ENCODE measurements around the gene PER1. TPM values are rescaled to one million over a fixed set of nuclear protein-coding genes. Genes with fewer than 3 reads are reported as not detected.

Gene PER1
- total RNA-seq, 1 experiment from 2014 or later = 17.1 TPM

DNA sequence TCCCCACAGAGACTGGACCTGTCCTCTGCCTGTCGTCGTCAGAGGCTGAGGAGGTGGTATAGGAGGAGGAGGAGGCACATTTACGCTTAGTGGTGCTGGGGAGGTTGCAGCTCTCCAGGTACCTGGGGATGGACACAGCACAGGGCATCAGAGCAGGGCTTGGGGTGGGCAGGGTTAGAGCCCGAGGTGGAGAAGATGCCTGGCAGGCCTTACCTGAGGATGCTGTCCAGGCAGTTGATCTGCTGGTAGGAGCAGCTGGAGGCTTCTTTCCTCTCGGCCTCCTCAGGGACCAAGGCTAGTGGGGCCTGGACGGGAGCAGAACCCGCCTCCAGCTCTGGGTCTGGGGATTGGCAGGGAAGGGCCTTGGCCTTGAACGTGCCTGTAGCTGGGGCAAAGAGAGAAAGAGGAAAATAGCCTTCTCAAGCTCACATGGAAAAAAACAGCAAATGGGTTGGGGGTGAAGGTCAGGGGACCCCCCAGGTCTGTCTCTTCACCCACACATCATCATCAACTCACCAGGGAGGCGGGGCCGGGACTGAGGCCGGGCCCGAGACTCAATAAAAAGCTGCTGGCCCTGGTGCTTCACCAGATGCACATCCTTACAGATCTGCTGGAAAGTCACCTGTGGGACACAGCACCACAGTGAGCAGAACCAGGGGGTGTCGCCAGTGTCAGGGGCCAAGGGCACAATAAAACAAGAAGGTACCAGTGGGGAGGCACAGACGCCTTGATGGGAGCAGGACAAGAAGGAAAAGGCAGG lies 5.6 kb downstream of the PER1 start:
- intact Hi-C loops (cut with micrococcal nuclease; ENCODE audit: unreplicated experiment) (no loop called here), in situ Hi-C loops (cut with HindIII; ENCODE audit: low pct_unique_long_range_greater_than_20kb, low sequenced_read_pairs) (no loop called here)
- ATAC-seq (no peak), DNase-seq (ENCODE audit: low read depth, low spot score) (no peak)
- Histone ChIP-seq H3K27me3 (ENCODE audit: control insufficient read depth, insufficient read depth, low read length) (no peaks in the 10 kb centered on the region), H3K9me3 (ENCODE audit: control insufficient read depth, insufficient read depth, low read depth, low read length) (no peaks in the 10 kb centered on the region), H3K36me3 (ENCODE audit: control insufficient read depth, insufficient read depth, low read length) (no peaks in the 10 kb centered on the region; the same call in 1 of the 2 replicates), H3K4me3 (ENCODE audit: low read depth in 2 of 2, low read length in 2 of 2) (no peak overlapping the region), H3K4me1 (ENCODE audit: control insufficient read depth, insufficient read depth, low read length) (peaks cover 3% of the 10 kb centered on the region; the same call in 1 of the 2 replicates), H3K27ac (ENCODE audit: low read length) (no peak overlapping the region)
- TF ChIP-seq SIN3A (IDR thresholded peaks at IDR 0.05; ENCODE audit: borderline replicate concordance, insufficient read depth, low read depth, low read length) (no peak), POLR2AphosphoS5 (IDR thresholded peaks at IDR 0.05; ENCODE audit: low read depth, low read length) (no peak), TCF7L2 (IDR thresholded peaks at IDR 0.05; ENCODE audit: low read depth, low read length) (no peak)
- TF ChIP-seq, protein P1, sequence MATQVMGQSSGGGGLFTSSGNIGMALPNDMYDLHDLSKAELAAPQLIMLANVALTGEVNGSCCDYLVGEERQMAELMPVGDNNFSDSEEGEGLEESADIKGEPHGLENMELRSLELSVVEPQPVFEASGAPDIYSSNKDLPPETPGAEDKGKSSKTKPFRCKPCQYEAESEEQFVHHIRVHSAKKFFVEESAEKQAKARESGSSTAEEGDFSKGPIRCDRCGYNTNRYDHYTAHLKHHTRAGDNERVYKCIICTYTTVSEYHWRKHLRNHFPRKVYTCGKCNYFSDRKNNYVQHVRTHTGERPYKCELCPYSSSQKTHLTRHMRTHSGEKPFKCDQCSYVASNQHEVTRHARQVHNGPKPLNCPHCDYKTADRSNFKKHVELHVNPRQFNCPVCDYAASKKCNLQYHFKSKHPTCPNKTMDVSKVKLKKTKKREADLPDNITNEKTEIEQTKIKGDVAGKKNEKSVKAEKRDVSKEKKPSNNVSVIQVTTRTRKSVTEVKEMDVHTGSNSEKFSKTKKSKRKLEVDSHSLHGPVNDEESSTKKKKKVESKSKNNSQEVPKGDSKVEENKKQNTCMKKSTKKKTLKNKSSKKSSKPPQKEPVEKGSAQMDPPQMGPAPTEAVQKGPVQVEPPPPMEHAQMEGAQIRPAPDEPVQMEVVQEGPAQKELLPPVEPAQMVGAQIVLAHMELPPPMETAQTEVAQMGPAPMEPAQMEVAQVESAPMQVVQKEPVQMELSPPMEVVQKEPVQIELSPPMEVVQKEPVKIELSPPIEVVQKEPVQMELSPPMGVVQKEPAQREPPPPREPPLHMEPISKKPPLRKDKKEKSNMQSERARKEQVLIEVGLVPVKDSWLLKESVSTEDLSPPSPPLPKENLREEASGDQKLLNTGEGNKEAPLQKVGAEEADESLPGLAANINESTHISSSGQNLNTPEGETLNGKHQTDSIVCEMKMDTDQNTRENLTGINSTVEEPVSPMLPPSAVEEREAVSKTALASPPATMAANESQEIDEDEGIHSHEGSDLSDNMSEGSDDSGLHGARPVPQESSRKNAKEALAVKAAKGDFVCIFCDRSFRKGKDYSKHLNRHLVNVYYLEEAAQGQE (IDR thresholded peaks at IDR 0.05; ENCODE audit: insufficient read depth in 1 of 2, low read depth in 2 of 2, low read length in 1 of 2) = no peak
- TF ChIP-seq, protein P2, sequence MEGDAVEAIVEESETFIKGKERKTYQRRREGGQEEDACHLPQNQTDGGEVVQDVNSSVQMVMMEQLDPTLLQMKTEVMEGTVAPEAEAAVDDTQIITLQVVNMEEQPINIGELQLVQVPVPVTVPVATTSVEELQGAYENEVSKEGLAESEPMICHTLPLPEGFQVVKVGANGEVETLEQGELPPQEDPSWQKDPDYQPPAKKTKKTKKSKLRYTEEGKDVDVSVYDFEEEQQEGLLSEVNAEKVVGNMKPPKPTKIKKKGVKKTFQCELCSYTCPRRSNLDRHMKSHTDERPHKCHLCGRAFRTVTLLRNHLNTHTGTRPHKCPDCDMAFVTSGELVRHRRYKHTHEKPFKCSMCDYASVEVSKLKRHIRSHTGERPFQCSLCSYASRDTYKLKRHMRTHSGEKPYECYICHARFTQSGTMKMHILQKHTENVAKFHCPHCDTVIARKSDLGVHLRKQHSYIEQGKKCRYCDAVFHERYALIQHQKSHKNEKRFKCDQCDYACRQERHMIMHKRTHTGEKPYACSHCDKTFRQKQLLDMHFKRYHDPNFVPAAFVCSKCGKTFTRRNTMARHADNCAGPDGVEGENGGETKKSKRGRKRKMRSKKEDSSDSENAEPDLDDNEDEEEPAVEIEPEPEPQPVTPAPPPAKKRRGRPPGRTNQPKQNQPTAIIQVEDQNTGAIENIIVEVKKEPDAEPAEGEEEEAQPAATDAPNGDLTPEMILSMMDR (IDR thresholded peaks at IDR 0.05) = no peak
- CTCF ChIA-PET = no interaction called here
- POLR2A ChIA-PET = no interaction called here
- BruUV-seq (replicated peaks) = no TSS peak

DNA sequence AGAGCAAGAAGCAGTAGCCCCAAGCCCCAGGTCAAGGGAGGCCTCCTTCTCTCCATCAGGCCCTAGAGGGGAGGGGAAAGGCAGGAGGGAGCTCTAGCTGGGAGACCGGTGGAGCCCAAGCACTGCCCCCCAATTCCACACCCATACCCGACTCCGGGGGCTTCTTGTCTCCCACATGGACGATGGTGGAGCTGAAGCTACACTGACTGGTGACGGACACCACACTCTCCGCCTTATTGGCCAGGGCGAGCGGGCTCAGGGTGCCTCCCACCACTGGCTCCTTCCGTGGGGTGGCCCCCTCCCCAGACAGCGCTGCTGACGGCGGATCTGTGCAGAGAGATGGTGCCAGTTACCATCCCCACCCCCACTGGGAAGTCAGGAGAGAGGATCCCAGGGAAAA lies 6.4 kb downstream of the PER1 start:
- CTCF ChIA-PET = no interaction called here
- POLR2A ChIA-PET = interaction anchor here (0.7 kb wide), 1 partner anchor 9 kb away, joined by 7 read pairs; no protein-coding TSS in a partner anchor
- no peak for ATAC-seq

More for the DNA sequence above, 6.4 kb downstream of the PER1 start:
- no peaks in the 10 kb centered on the region for H3K27me3 ChIP-seq (ENCODE audit: control insufficient read depth, insufficient read depth, low read length)
- H3K4me1 ChIP-seq (ENCODE audit: control insufficient read depth, insufficient read depth, low read length) = no peaks in the 10 kb centered on the region
- H3K4me3 ChIP-seq (ENCODE audit: low read depth in 2 of 2, low read length in 2 of 2) = no peak overlapping the region
- H3K36me3 ChIP-seq (ENCODE audit: control insufficient read depth, insufficient read depth, low read length) = no peaks in the 10 kb centered on the region; the same call in 1 of the 2 replicates
- TF ChIP-seq TCF7L2 (IDR thresholded peaks at IDR 0.05; ENCODE audit: low read depth, low read length) (no peak), POLR2AphosphoS5 (IDR thresholded peaks at IDR 0.05; ENCODE audit: low read depth, low read length) (no peak), SIN3A (IDR thresholded peaks at IDR 0.05; ENCODE audit: borderline replicate concordance, insufficient read depth, low read depth, low read length) (no peak)
- TF ChIP-seq, protein P1 (IDR thresholded peaks at IDR 0.05; ENCODE audit: insufficient read depth in 1 of 2, low read depth in 2 of 2, low read length in 1 of 2) = no peak
- TF ChIP-seq, protein P2 (IDR thresholded peaks at IDR 0.05) = no peak
- H3K9me3 ChIP-seq (ENCODE audit: control insufficient read depth, insufficient read depth, low read depth, low read length) = no peaks in the 10 kb centered on the region
- intact Hi-C loops (cut with micrococcal nuclease; ENCODE audit: unreplicated experiment) (no loop called here), in situ Hi-C loops (cut with HindIII; ENCODE audit: low pct_unique_long_range_greater_than_20kb, low sequenced_read_pairs) (no loop called here)
- DNase-seq (ENCODE audit: low read depth, low spot score) = no peak
- no TSS peak for BruUV-seq (replicated peaks)
- no peak overlapping the region for H3K27ac ChIP-seq (ENCODE audit: low read length)

All from Panc1 (cell line).